Measurements from ENCODE around the gene SCML1. TPM values are rescaled to one million over a fixed set of nuclear protein-coding genes. Genes with fewer than 3 reads are reported as not detected.

The SCML1 gene
- total RNA-seq, 2 donors from 2014 or later, result 5.6 to 20.1 TPM

GRCh38 chrX:17700976-17701375, 36.3 kb upstream of the SCML1 start:
- H3K27ac ChIP-seq, result no peak overlapping the region
- no peaks in the 10 kb centered on the region for H3K27me3 ChIP-seq (replicated peaks; ENCODE audit: insufficient read depth)
- no peak overlapping the region for H3K4me3 ChIP-seq
- DNase-seq (ENCODE audit: low spot score) (no peak), ATAC-seq (ENCODE audit: insufficient number of reproducible peaks, low FRiP score, low read depth) (no peak)
- H3K36me3 ChIP-seq, result no peaks in the 10 kb centered on the region
- no peak for TF ChIP-seq CTCF (IDR thresholded peaks at IDR 0.05)
- H3K4me1 ChIP-seq (ENCODE audit: control insufficient read depth in 1 of 2, low read depth in 2 of 2), result no peaks in the 10 kb centered on the region
- no peaks in the 10 kb centered on the region for H3K9me3 ChIP-seq

GRCh38 chrX:17703201-17703600, 34.1 kb upstream of the SCML1 start:
- Histone ChIP-seq H3K4me3 (no peak overlapping the region), H3K9me3 (no peaks in the 10 kb centered on the region), H3K36me3 (no peaks in the 10 kb centered on the region), H3K27me3 (replicated peaks; ENCODE audit: insufficient read depth) (no peaks in the 10 kb centered on the region), H3K27ac (no peak overlapping the region), H3K4me1 (ENCODE audit: control insufficient read depth in 1 of 2, low read depth in 2 of 2) (no peaks in the 10 kb centered on the region)
- TF ChIP-seq CTCF (IDR thresholded peaks at IDR 0.05), result no peak
- DNase-seq (ENCODE audit: low spot score), result no peak
- ATAC-seq (ENCODE audit: insufficient number of reproducible peaks, low FRiP score, low read depth), result no peak

DNA sequence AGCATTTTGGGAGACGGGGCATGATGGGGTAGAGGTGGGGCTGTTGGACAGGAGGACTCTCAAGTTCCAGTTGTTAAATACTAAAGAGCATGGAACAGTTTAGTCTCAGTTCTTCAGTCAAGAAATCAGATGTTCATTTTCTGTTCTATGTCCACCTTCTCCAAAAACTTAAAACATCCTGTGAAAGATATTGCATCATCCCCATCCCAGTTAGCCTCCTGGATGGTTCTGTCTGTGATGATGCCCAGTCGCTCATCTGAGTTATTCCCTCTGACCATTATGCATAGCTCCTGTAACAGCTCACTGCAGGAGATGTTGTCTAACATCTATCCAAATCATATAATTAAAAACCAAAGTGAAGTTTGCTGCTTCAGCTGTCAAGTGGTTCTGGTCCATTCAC, 32.1 kb upstream of the SCML1 start:
- Histone ChIP-seq H3K27ac (no peak overlapping the region), H3K4me1 (ENCODE audit: control insufficient read depth in 1 of 2, low read depth in 2 of 2) (no peaks in the 10 kb centered on the region), H3K36me3 (no peaks in the 10 kb centered on the region), H3K9me3 (no peaks in the 10 kb centered on the region), H3K4me3 (no peak overlapping the region), H3K27me3 (replicated peaks; ENCODE audit: insufficient read depth) (no peaks in the 10 kb centered on the region)
- TF ChIP-seq CTCF (IDR thresholded peaks at IDR 0.05), result no peak
- ATAC-seq (ENCODE audit: insufficient number of reproducible peaks, low FRiP score, low read depth) (no peak), DNase-seq (ENCODE audit: low spot score) (no peak)

DNA sequence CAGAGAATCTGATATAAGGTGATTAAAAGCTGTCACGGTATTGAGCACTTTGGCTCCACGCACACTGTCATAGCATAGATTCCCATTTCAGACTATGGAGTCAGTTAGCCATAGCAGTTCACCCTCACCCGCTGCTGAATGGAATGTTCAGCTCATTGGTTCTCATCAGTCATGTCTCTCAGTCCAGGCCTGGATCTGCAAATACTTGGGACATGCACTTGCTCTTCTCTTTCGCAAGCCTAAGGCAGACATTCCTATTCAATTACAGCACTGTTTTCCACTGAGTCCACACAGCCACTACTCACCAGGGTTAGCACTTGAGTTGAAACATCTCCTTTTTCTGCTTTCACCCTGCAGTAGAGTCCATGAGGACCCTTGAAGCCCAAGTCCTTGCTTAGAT, 30.6 kb upstream of the SCML1 start:
- no peak for DNase-seq (ENCODE audit: low spot score)
- no peaks in the 10 kb centered on the region for H3K4me1 ChIP-seq (ENCODE audit: control insufficient read depth in 1 of 2, low read depth in 2 of 2)
- H3K27me3 ChIP-seq (replicated peaks; ENCODE audit: insufficient read depth), result no peaks in the 10 kb centered on the region
- no peaks in the 10 kb centered on the region for H3K9me3 ChIP-seq
- H3K4me3 ChIP-seq, result no peak overlapping the region
- H3K27ac ChIP-seq, result no peak overlapping the region
- no peak for TF ChIP-seq CTCF (IDR thresholded peaks at IDR 0.05)
- no peak for ATAC-seq (ENCODE audit: insufficient number of reproducible peaks, low FRiP score, low read depth)
- no peaks in the 10 kb centered on the region for H3K36me3 ChIP-seq

- DNase-seq (ENCODE audit: low spot score) (no peak), ATAC-seq (ENCODE audit: insufficient number of reproducible peaks, low FRiP score, low read depth) (no peak)
- Histone ChIP-seq H3K4me3 (no peak overlapping the region), H3K9me3 (no peaks in the 10 kb centered on the region), H3K4me1 (ENCODE audit: control insufficient read depth in 1 of 2, low read depth in 2 of 2) (no peaks in the 10 kb centered on the region), H3K27ac (no peak overlapping the region), H3K27me3 (replicated peaks; ENCODE audit: insufficient read depth) (no peaks in the 10 kb centered on the region), H3K36me3 (no peaks in the 10 kb centered on the region)
- TF ChIP-seq CTCF (IDR thresholded peaks at IDR 0.05), result no peak
Measured at GRCh38 chrX:17707731-17708130, 29.6 kb upstream of the SCML1 start.

Data from thoracic aorta (tissue), 2 donors.